GM23338 (cell line): ENCODE results near the gene ATRIP. TPM values are rescaled to one million over a fixed set of nuclear protein-coding genes. Genes with fewer than 3 reads are reported as not detected.
A peak's percentile ranks its signal among the peaks of the same experiment; 100 is the strongest.

ENCODE experiments used
- ATAC-seq: fragments of 200-7000 bp; cut with Tn5 transposase; 3 replicates; pipeline ENCODE4 v1.9.1; 2020
- DNase-seq: peaks from one replicate; pipeline ENCODE4 v3.0.0-alpha.2; 2015; ENCODE audit warnings: low spot score
- H2AFZ ChIP-seq: fragments of 200-600 bp; sonication (generic); 2 replicates; pipeline ENCODE4 v1.8.0; 2016; ENCODE audit warnings: antibody characterized with exemption, mild to moderate bottlenecking, moderate library complexity
- H3F3A ChIP-seq: fragments of 200-600 bp; sonication (generic); replicated peaks from 2 replicates; pipeline ENCODE4 v1.8.0; 2017; ENCODE audit warnings: antibody characterized with exemption, mixed run types, low read depth
- H3K27ac ChIP-seq: fragments of 200-600 bp; sonication (generic); 2 replicates; pipeline ENCODE4 v1.6.1; 2016; ENCODE audit warnings: low read depth
- H3K27me3 ChIP-seq: fragments of 200-600 bp; sonication (generic); 2 replicates; pipeline ENCODE4 v1.8.0; 2016; ENCODE audit warnings: mild to moderate bottlenecking, mixed run types, moderate library complexity; ENCODE audit not compliant: insufficient read depth
- H3K36me3 ChIP-seq: fragments of 200-600 bp; sonication (generic); 2 replicates; pipeline ENCODE4 v1.8.0; 2016; ENCODE audit warnings: mild to moderate bottlenecking; ENCODE audit not compliant: insufficient read depth
- H3K4me1 ChIP-seq: fragments of 200-600 bp; sonication (generic); 2 replicates; pipeline ENCODE4 v1.8.0; 2016; ENCODE audit warnings: mild to moderate bottlenecking, moderate library complexity; ENCODE audit not compliant: insufficient read depth
- H3K4me2 ChIP-seq: fragments of 200-600 bp; sonication (generic); 2 replicates; pipeline ENCODE4 v1.7.1; 2017; ENCODE audit warnings: mixed run types
- H3K4me3 ChIP-seq: fragments of 200-600 bp; sonication (generic); 2 replicates; pipeline ENCODE4 v1.6.1; 2016; ENCODE audit warnings: mixed run types
- H3K79me2 ChIP-seq: fragments of 200-600 bp; sonication (generic); replicated peaks from 2 replicates; pipeline ENCODE4 v1.8.0; 2017; ENCODE audit warnings: mild to moderate bottlenecking; ENCODE audit not compliant: insufficient read depth
- H3K9me2 ChIP-seq: fragments of 200-600 bp; sonication (generic); 2 replicates; pipeline ENCODE4 v1.8.0; 2017; ENCODE audit not compliant: insufficient read depth
- H4K20me1 ChIP-seq: fragments of 200-600 bp; sonication (generic); replicated peaks from 2 replicates; pipeline ENCODE4 v1.8.0; 2017; ENCODE audit warnings: mild to moderate bottlenecking; ENCODE audit not compliant: insufficient read depth
- H3K27ac Mint-ChIP-seq: 2 replicates; pipeline ENCODE4 v1.8.0; 2020; ENCODE audit warnings: inconsistent platforms, mild to moderate bottlenecking, moderate library complexity, mixed read lengths
- H3K27me3 Mint-ChIP-seq: 3 replicates; pipeline ENCODE4 v1.8.0; 2022; ENCODE audit warnings: low read depth, mild to moderate bottlenecking, moderate library complexity, mixed read lengths, inconsistent platforms; ENCODE audit not compliant: insufficient read depth, poor library complexity
- H3K36me3 Mint-ChIP-seq: 3 replicates; pipeline ENCODE4 v1.8.0; 2021; ENCODE audit warnings: low read depth, mild to moderate bottlenecking, inconsistent platforms, moderate library complexity, mixed read lengths
- H3K4me1 Mint-ChIP-seq: 3 replicates; pipeline ENCODE4 v1.8.0; 2020; ENCODE audit warnings: mild to moderate bottlenecking, inconsistent platforms, mixed read lengths
- H3K4me3 Mint-ChIP-seq: 3 replicates; pipeline ENCODE4 v1.8.0; 2021; ENCODE audit warnings: moderate library complexity, mild to moderate bottlenecking, inconsistent platforms, mixed read lengths
- H3K9me3 Mint-ChIP-seq: 3 replicates; pipeline ENCODE4 v1.8.0; 2020; ENCODE audit warnings: moderate library complexity, mild to moderate bottlenecking, inconsistent platforms, mixed read lengths
- CREB1 ChIP-seq: fragments of 250-450 bp; sonication (Bioruptor Pico); IDR thresholded peaks from 2 replicates; pipeline ENCODE4 v1.5.0; 2020; ENCODE audit warnings: low read depth, mild to moderate bottlenecking, moderate library complexity
- EZH2phosphoT487 ChIP-seq: fragments of 200-600 bp; sonication (generic); IDR thresholded peaks from one replicate; pipeline ENCODE4 v1.8.1; 2018; ENCODE audit warnings: antibody characterized with exemption; ENCODE audit not compliant: unreplicated experiment
- JUNB ChIP-seq: IDR thresholded peaks from one replicate; pipeline ENCODE4 v1.6.1; 2016; ENCODE audit warnings: antibody characterized with exemption; ENCODE audit not compliant: unreplicated experiment
- POLR2AphosphoS5 ChIP-seq: IDR thresholded peaks from 2 replicates; pipeline ENCODE4 v1.6.1; 2016; ENCODE audit warnings: antibody characterized with exemption, low read depth
- STAT1 ChIP-seq: IDR thresholded peaks from one replicate; pipeline ENCODE4 v1.6.1; 2016; ENCODE audit warnings: antibody characterized with exemption; ENCODE audit not compliant: unreplicated experiment
- ZNF114 ChIP-seq: fragments of 250-450 bp; sonication (Bioruptor Pico); IDR thresholded peaks from 2 replicates; pipeline ENCODE4 v1.5.0; 2020; ENCODE audit warnings: mild to moderate bottlenecking, moderate library complexity
- ZNF331 ChIP-seq: fragments of 250-450 bp; sonication (Bioruptor Pico); IDR thresholded peaks from 2 replicates; pipeline ENCODE4 v1.5.0; 2020; ENCODE audit warnings: low read depth, mild to moderate bottlenecking, moderate library complexity
- polyA plus RNA-seq: library from polyadenylated mRNA; unstranded; fragments of >200 nt; fragmentation: Nextera tagmentation; extraction: Ambion mirVana; gene quantifications from 2 replicates; pipeline ENCODE4 v1.2.1, GENCODE V29; 2016
- total RNA-seq: library from RNA; depleted of rRNA; stranded (reverse); fragments of >200 nt; shearing (Covaris generic); gene quantifications from 2 replicates; pipeline ENCODE4 v1.2.3, GENCODE V29; 2014
- TF ChIP-seq, protein P1 (sequence below): fragments of 250-450 bp; sonication (Bioruptor Pico); IDR thresholded peaks from 2 replicates; pipeline ENCODE4 v1.5.0; 2020; ENCODE audit warnings: mild to moderate bottlenecking, moderate library complexity
- TF ChIP-seq, protein P2 (sequence below): IDR thresholded peaks from 2 replicates; pipeline ENCODE4 v1.6.1; 2016; ENCODE audit warnings: antibody characterized with exemption
- TF ChIP-seq, protein P3 (sequence below): IDR thresholded peaks from one replicate; pipeline ENCODE4 v1.6.1; 2018; ENCODE audit warnings: antibody characterized with exemption; ENCODE audit not compliant: unreplicated experiment

Gene ATRIP
- total and polyA plus RNA-seq, 2 experiments from 2014 or later: 5.8 to 17.3 TPM

DNA sequence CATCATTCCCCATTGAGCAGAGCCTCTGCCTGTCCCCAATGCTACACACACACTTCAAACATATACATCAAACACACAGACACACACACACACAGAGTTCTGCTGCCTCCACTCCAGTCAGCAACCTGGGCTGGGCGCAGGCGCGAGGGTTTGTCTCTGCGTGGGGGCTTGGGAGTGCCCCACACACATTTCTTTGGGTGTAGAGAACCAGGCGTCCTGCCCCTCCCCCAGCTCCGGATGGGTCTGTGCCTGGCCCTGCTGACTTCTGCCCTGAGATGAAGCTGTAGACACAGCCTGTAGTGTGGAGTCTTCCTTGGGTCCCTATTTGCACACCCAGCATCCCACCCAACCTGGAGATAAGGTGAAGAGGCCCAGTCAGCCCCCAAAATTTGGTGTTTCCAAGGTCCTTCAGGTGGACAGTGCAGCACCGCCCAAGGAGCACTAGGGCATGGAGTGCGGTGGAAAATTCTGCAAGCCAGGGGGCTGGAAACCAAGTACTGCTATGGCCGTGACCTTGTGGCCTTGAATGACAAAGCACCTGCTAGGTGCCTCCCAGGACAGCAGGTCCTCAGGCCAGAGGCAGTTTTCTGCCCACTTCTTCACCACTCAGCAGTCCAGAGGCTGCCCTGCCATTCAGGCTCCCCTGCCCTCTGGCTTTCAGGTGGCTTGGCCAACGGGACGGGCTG is 47.7 kb upstream of the ATRIP start:
- Mint-ChIP-seq H3K4me1 (peaks cover 11% of the 10 kb centered on the region), H3K9me3 (no peaks in the 10 kb centered on the region), H3K27ac (no peak overlapping the region), H3K36me3 (peaks cover 38% of the 10 kb centered on the region), H3K4me3 (no peak overlapping the region), H3K27me3 (peaks cover 7% of the 10 kb centered on the region)
- TF ChIP-seq ZNF331 (CRISPR knock-in tag) (no peak), EZH2phosphoT487 (no peak), POLR2AphosphoS5 (no peak; the same call in 1 of the 2 replicates), ZNF114 (CRISPR knock-in tag) (no peak), CREB1 (no peak), JUNB (no peak), STAT1 (no peak)
- TF ChIP-seq, protein P1, sequence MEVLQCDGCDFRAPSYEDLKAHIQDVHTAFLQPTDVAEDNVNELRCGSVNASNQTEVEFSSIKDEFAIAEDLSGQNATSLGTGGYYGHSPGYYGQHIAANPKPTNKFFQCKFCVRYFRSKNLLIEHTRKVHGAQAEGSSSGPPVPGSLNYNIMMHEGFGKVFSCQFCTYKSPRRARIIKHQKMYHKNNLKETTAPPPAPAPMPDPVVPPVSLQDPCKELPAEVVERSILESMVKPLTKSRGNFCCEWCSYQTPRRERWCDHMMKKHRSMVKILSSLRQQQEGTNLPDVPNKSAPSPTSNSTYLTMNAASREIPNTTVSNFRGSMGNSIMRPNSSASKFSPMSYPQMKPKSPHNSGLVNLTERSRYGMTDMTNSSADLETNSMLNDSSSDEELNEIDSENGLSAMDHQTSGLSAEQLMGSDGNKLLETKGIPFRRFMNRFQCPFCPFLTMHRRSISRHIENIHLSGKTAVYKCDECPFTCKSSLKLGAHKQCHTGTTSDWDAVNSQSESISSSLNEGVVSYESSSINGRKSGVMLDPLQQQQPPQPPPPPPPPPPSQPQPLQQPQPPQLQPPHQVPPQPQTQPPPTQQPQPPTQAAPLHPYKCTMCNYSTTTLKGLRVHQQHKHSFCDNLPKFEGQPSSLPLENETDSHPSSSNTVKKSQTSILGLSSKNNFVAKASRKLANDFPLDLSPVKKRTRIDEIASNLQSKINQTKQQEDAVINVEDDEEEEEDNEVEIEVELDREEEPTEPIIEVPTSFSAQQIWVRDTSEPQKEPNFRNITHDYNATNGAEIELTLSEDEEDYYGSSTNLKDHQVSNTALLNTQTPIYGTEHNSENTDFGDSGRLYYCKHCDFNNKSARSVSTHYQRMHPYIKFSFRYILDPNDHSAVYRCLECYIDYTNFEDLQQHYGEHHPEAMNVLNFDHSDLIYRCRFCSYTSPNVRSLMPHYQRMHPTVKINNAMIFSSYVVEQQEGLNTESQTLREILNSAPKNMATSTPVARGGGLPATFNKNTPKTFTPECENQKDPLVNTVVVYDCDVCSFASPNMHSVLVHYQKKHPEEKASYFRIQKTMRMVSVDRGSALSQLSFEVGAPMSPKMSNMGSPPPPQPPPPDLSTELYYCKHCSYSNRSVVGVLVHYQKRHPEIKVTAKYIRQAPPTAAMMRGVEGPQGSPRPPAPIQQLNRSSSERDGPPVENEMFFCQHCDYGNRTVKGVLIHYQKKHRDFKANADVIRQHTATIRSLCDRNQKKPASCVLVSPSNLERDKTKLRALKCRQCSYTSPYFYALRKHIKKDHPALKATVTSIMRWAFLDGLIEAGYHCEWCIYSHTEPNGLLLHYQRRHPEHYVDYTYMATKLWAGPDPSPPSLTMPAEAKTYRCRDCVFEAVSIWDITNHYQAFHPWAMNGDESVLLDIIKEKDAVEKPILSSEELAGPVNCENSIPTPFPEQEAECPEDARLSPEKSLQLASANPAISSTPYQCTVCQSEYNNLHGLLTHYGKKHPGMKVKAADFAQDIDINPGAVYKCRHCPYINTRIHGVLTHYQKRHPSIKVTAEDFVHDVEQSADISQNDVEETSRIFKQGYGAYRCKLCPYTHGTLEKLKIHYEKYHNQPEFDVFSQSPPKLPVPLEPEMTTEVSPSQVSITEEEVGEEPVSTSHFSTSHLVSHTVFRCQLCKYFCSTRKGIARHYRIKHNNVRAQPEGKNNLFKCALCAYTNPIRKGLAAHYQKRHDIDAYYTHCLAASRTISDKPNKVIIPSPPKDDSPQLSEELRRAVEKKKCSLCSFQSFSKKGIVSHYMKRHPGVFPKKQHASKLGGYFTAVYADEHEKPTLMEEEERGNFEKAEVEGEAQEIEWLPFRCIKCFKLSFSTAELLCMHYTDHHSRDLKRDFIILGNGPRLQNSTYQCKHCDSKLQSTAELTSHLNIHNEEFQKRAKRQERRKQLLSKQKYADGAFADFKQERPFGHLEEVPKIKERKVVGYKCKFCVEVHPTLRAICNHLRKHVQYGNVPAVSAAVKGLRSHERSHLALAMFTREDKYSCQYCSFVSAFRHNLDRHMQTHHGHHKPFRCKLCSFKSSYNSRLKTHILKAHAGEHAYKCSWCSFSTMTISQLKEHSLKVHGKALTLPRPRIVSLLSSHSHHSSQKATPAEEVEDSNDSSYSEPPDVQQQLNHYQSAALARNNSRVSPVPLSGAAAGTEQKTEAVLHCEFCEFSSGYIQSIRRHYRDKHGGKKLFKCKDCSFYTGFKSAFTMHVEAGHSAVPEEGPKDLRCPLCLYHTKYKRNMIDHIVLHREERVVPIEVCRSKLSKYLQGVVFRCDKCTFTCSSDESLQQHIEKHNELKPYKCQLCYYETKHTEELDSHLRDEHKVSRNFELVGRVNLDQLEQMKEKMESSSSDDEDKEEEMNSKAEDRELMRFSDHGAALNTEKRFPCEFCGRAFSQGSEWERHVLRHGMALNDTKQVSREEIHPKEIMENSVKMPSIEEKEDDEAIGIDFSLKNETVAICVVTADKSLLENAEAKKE (CRISPR knock-in tag): no peak
- TF ChIP-seq, protein P2, sequence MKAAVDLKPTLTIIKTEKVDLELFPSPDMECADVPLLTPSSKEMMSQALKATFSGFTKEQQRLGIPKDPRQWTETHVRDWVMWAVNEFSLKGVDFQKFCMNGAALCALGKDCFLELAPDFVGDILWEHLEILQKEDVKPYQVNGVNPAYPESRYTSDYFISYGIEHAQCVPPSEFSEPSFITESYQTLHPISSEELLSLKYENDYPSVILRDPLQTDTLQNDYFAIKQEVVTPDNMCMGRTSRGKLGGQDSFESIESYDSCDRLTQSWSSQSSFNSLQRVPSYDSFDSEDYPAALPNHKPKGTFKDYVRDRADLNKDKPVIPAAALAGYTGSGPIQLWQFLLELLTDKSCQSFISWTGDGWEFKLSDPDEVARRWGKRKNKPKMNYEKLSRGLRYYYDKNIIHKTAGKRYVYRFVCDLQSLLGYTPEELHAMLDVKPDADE: no peak
- TF ChIP-seq, protein P3, sequence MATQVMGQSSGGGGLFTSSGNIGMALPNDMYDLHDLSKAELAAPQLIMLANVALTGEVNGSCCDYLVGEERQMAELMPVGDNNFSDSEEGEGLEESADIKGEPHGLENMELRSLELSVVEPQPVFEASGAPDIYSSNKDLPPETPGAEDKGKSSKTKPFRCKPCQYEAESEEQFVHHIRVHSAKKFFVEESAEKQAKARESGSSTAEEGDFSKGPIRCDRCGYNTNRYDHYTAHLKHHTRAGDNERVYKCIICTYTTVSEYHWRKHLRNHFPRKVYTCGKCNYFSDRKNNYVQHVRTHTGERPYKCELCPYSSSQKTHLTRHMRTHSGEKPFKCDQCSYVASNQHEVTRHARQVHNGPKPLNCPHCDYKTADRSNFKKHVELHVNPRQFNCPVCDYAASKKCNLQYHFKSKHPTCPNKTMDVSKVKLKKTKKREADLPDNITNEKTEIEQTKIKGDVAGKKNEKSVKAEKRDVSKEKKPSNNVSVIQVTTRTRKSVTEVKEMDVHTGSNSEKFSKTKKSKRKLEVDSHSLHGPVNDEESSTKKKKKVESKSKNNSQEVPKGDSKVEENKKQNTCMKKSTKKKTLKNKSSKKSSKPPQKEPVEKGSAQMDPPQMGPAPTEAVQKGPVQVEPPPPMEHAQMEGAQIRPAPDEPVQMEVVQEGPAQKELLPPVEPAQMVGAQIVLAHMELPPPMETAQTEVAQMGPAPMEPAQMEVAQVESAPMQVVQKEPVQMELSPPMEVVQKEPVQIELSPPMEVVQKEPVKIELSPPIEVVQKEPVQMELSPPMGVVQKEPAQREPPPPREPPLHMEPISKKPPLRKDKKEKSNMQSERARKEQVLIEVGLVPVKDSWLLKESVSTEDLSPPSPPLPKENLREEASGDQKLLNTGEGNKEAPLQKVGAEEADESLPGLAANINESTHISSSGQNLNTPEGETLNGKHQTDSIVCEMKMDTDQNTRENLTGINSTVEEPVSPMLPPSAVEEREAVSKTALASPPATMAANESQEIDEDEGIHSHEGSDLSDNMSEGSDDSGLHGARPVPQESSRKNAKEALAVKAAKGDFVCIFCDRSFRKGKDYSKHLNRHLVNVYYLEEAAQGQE: no peak
- Histone ChIP-seq H3K27me3 (no peaks in the 10 kb centered on the region), H3K79me2 (no peaks in the 10 kb centered on the region), H4K20me1 (no peaks in the 10 kb centered on the region; the same call in 1 of the 2 replicates), H3K4me2 (no peak overlapping the region), H3F3A (no peaks in the 10 kb centered on the region; the same call in 1 of the 2 replicates), H3K9me2 (no peaks in the 10 kb centered on the region), H3K36me3 (no peaks in the 10 kb centered on the region), H3K27ac (no peak overlapping the region), H3K4me3 (no peak overlapping the region), H3K4me1 (no peaks in the 10 kb centered on the region), H2AFZ (no peak overlapping the region)
- DNase-seq: no peak
- ATAC-seq: peak; percentile 18
